DMS153 treated with DMSO at 0.1 percent for 48 hours (cell line): ENCODE measurements around the gene TGFA.

Experiments
- DNase-seq: peaks from one replicate; lab custom pipeline; 2025; ENCODE audit not compliant: unreplicated experiment; lab: John Stamatoyannopoulos, UW

TGFA gene

DNA sequence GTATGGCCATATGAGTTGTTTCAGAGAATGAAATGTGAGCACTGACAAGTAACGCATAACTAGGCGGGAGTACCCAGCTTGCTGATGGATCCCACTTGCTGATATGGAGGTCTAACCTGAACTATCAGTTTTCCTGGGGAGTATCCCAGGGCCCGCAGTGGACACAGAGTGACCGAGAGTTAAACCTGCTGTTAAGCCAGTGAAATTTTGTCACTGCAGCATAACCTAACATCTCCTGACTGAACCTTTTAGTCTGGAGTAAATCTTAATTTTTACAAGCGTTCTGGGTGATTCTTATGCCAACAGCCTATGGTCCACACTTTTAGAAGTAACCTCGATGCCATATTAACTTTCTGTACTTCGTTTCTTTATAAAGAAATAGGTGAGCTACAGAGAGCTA is 54.4 kb downstream of the TGFA start:
- DNase-seq: no peak

DNA sequence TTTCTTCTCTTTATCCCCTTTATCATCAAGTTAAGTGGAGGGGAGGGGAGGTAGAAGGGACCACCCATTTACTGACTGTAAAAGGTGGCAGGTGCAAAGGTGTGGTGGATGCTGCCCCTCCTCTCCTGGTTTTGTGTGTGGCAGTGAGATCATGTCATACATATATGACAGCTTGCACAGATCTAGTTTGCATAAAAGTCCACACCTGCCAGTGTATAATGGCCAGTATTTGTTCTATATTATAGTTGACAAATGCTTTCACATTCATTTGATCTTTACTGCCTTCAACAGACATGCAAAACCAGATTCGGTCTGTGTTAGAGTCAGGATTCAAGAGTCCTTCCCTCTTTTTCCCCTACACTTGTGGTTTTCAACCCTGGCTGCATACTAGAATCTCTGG is 55.1 kb downstream of the TGFA start:
- no peak for DNase-seq

DNA sequence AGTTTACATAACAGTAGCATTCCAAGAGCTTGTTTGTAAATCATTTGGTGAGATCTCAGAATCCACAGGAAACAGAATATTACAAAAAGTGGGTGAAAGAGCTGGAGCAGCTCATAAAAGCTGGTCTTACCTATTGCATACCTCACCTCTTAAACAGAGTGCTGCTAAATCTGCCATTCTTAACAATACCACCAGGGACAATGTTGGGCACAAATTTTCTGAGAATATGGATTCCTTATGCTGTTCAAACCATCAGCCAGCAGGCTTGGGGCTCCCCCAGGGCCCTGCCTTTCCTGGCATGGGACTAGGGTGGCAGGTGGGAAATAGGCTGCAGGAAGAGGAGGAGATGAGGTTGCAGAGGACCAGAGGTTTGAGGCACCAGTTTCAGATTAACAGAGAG is 55.6 kb downstream of the TGFA start:
- DNase-seq: peak; percentile 19

DNA sequence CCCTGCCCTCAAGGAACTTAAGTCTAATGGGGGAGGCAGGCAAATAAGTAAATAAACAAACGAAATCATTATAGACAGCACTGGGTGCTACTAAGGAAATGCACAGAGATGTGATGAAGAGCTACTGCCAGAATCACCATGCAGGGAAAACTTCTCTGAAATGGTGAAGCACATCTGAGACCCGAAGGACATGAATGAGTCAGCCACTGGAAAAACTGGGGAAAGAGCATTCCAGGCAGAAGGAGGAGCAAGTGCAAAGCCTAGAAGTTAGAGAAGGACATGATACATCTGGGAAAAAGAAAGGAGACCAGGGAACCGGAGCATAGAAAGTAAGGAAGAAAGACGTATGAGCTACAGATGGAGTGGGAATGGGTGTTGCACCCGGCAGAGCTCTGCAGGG is 56.8 kb downstream of the TGFA start:
- no peak for DNase-seq

GRCh38 chr2:70494293-70494886 is 59.2 kb downstream of the TGFA start:
- DNase-seq: no peak

DNA sequence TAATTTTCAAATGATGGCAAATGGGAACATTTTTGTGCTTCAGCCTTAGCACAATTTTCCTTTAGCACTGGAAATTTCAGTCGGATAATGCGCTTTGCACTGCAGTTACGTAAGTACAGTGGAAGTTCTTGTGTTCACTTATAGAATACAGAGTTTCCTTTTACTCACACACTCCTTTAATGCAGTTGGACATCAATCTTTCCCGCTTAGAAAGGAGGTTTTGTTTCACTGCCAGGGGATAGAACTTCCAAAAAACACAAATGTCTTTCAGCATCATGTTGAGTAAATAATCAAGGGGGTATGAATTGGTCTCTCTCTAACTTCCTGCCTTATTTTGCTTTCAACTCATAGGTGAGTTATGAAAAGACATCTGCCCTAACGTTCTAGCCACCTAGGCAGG is 63.2 kb downstream of the TGFA start:
- no peak for DNase-seq

DNA sequence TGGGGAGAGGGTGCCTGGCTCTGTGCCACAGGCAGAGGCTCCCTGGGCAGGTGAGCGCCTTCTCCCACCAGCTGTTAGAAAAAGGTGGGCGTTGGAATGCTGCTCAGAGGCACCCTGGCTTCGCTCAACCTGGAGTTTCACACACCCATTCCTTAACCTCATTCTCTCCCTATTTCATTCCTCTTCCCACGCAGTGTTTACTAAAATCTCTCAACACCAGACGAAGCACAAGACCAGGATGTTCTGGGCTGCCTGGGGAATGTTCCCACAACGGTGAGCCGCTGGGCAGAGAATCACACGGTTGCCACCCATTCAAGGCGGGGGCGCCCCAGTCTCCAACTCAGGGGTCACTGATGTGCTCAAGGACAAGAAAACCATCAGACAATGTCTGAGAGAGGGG is 64.5 kb downstream of the TGFA start:
- no peak for DNase-seq

DNA sequence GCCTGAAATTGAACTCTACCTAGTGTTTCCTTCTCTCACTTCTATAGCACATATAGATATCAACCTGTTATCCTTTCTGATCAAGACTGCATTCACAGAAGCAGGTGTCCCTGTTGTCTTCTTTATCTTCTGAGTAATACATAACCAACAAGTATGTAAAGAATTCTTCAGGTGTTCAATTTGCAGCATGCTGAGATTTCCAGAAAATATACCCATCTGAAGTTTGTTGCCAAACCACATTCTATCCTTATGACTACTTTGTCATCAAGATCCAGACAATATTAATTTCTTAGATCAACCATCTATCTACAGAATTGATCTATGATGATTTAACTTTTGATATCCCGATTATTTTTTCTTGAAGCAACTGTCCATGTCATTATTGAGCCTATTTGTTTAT is 69.5 kb downstream of the TGFA start:
- DNase-seq: no peak

DNA sequence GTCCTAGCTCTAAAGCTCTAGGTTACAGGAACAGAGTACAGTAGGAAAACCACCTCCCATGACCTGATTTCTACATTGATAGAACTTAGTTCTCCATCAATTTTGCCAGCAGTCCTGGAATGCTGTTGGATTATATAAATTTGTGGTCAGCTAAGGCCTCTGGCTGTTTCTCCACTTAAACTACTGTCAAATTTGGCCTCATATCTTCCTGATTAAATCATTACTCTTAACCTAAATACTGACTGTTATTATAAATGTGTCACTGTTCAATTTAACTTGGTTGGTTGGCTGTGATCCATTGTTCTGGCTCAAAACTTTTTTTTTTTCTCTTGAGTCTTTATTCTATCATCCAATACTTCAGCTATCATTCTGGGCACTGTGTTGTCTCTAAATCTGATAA is 71.2 kb downstream of the TGFA start:
- no peak for DNase-seq

DNA sequence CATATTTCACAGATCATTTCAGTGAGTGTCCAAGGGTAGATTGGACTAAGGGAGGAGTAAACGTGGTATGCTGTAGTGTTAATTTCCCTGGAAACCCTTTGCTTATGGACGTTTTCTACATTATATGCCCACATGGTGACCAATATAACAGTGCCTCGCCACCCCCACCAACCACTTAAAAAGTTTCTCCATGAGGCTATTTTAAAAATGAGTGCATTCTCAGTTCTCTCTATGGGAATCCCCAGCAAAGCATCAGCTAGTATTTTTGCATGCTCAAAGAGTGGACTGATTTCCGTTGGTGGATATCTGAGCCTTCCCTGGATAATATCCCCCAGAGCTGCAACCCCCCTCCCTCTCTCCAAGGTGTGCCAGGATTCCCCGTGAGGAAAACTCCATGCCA is 73.2 kb downstream of the TGFA start:
- DNase-seq: no peak

DNA sequence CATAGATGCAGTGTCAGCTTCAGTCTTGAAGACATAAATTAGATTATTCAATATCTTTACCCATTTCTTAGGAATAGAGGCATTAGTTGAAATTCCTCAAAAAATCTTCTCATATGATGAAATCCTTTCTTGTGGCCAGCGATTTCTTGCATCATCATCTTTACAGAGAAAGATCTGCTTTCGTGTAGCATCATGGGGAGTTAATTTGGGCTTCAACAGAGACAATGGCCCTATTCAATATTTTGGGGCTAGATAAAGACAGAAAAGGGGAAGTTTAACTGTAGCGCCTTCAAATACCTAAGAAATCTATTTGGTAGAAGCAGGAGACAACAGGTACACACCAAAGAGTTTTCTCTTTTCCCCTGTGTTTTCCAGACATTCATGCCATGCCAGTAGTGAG is 73.8 kb downstream of the TGFA start:
- no peak for DNase-seq

- DNase-seq: peak; percentile 37
Measured at GRCh38 chr2:70477441-70477844, 76.2 kb downstream of the TGFA start.

DNA sequence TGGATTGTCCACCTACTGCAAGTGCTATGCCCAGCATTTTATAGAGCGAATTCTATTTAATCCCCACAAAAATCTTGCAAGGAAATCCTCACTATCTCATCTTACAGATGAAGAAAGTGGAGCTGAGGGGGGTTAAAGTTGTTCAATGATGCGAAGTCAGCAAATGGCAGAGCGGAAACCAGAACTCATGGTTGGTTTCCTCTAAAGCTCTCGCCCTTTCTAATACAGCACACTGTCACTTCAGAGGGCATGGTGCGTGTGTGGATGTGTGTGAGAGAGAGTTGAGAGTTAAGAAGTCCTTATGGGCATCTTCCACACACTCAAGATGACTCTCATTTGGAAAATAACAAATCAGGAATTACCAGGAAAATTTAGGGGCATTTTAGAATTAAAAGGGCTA is 78.4 kb downstream of the TGFA start:
- no peak for DNase-seq

- no peak for DNase-seq
Measured at GRCh38 chr2:70474256-70474848, 79.3 kb downstream of the TGFA start.

- DNase-seq: no peak
Measured at GRCh38 chr2:70473101-70473722, 80.4 kb downstream of the TGFA start.

DNA sequence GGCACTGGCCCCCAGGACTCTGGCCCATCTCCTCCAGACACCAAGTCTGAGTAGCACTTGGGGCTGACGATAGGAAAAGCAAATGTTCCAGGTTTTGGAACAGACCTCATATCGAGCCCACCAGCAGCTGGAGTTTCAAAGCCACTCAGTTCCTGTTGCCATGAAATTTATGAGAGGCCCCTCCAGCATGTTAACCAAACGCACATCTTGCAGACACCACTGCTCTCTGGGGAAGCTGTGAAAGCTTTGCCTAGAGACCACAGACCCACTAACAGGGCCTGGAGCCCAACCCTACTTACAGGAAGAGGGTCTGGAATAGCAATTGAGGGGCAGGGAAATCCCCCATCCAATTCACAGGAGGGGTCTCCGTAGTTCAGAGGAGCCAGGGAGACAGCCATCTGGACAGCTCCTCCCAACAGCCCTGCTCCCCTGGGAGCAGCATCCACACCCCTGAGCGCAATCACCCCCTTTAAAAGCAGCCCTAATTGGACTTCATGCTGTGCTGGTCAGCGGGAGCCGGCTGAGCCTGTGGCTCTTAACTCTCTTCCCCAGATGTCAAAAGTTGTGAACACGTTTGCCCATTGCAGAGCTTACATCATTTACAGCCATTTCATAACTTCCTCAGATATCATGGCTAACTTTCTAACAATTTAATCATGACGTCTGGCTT is 81.3 kb downstream of the TGFA start:
- DNase-seq: no peak

DNA sequence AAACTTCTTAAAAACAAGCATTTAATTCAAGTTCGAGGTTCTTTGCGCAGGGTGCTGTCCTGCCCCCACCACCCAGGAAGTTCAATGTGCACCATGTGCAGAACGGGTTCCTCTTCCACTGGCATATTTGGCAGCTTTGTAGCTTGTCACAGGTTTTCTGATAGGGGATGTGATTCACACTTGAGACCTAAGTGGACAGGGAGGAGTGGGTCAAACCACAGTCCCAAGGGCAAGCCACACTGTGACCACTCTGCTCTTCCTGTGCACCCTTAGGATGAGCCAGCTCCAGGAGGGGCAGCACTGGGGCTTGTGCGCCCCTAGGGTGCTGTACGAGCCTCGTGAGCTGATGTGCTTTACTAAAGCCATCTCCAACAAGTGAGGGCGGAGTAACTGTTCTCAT is 82.5 kb downstream of the TGFA start:
- DNase-seq: no peak

GRCh38 chr2:70469961-70470360 is 83.7 kb downstream of the TGFA start:
- DNase-seq: no peak

- DNase-seq: no peak
Measured at GRCh38 chr2:70469435-70469834, 84.2 kb downstream of the TGFA start.

DNA sequence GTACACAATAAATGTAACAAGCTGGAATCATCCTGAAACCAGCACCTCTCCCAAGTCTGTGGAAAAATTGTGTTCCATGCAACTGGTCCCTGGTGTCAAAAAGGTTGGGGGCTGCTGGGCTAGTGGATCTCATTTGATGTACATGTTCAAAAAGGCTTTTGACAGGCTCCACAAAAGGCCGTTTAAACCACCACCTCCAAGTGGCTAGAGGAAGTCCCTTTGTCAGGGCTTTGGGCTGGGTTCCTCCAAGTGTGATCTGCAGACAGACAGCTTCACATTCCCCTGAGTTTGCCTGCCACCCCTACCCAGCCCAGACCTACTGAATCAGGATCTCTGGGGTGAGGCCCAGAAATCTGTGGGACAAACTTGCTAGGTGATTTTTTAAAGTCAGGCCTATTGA is 84.7 kb downstream of the TGFA start:
- no peak for DNase-seq

DNA sequence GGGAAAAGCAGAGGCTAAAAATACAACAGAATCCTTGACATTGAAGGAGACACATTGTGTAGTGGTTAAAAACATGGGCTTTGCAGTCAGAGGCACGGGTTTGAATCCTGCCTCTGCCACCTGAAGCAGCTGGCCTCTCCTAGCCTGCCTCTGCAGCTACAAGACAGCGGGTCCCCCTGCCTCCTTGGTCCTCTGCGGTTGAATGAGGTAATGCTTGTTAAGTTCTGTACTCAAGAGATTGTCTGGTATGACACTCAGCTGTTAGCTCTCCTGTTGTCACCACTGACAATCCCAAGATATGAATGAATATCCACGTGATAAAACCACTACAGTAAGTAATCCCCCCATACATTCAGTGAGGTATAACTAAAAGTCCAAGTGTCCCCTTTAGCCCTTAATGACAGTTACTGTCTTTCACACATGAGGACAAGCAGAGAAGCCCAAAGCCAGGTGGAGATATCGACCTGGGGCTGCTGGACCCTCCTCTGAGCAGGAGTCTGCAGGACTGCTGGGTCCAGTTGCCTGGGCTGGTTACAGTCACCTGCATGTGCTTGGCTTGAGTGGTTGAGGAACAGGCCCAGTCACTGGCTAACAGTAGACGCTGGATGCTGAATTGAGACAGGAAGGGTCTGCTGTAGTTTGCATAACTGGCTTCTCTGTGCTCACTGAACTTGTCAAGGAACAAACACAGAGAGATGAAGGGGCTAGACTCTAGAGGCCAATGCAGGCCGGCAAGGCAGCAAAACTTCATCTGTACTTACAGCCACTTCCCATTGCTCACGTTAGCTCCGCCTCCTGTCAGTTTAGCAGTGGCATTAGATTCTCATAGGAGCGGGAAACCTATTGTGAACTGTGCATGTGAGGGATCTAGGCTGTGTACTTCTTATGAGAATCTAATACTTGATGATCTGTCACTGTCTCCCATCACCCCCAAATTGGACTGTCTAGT is 85.5 kb downstream of the TGFA start:
- DNase-seq: no peak
